Suprapubic skin (tissue), 3 donors: ENCODE data around the gene FMO3.

Source experiments
- CTCF ChIP-seq, 2 donors: fragments of 200-600 bp in 1 of 2; fragments of 450-650 bp in 1 of 2; sonication (generic) in 1 of 2; IDR thresholded peaks; one replicate each; pipeline ENCODE4 v1.5.1; 2016 to 2019; ENCODE audit warnings: antibody characterized with exemption in 2 of 2, mild to moderate bottlenecking in 1 of 2, moderate library complexity in 1 of 2
- EP300 ChIP-seq: sonication (generic); formaldehyde crosslinking; IDR thresholded peaks from one replicate; pipeline ENCODE4 v1.6.1; 2017; ENCODE audit warnings: antibody characterized with exemption

- no peak for TF ChIP-seq CTCF (IDR thresholded peaks at IDR 0.05)
- no peak for TF ChIP-seq EP300
Measured at GRCh38 chr1:171075041-171075440, 15.7 kb upstream of the FMO3 start.
